GM12874 (cell line): ENCODE data around the gene COG5.

Source experiments
- CTCF ChIP-seq: IDR thresholded peaks from 2 replicates; pipeline ENCODE4 v1.5.1; 2011; ENCODE audit warnings: low read depth, mild to moderate bottlenecking, control low read depth, low read length, moderate library complexity; ENCODE audit not compliant: insufficient read depth

The COG5 gene

GRCh38 chr7:107579554-107579884, 15.8 kb upstream of the COG5 start:
- TF ChIP-seq CTCF = no peak

- TF ChIP-seq CTCF = no peak
These were observed 9.8 kb upstream of the COG5 start for GRCh38 chr7:107573537-107573936.

- no peak for TF ChIP-seq CTCF
These were observed 6.6 kb upstream of the COG5 start for GRCh38 chr7:107570298-107570697.

GRCh38 chr7:107564553-107565298, 1.0 kb upstream of the COG5 start:
- no peak for TF ChIP-seq CTCF

- TF ChIP-seq CTCF = no peak
These were observed 492 bp downstream of the COG5 start for GRCh38 chr7:107563081-107563774.

GRCh38 chr7:107560898-107561516, 2.7 kb downstream of the COG5 start:
- no peak for TF ChIP-seq CTCF

- TF ChIP-seq CTCF = no peak
These were observed 3.9 kb downstream of the COG5 start for GRCh38 chr7:107559864-107560263.
